Measurements from ENCODE around the gene SRGAP3. TPM values are rescaled to one million over a fixed set of nuclear protein-coding genes. Genes with fewer than 3 reads are reported as not detected.

The SRGAP3 gene
- total RNA-seq, 4 donors from 2014 or later = 2.4 to 35.5 (median 8.2) TPM

GRCh38 chr3:8968375-8968882, 281.0 kb downstream of the SRGAP3 start:
- no peak overlapping the region for H3K27ac ChIP-seq
- no peaks in the 10 kb centered on the region for H3K9me3 ChIP-seq
- no peaks in the 10 kb centered on the region for H3K27me3 ChIP-seq
- intact Hi-C loops (cut with DNase I; ENCODE audit: low total_unique reads) = no loop called here
- DNase-seq = no peak
- H3K4me3 ChIP-seq = no peak overlapping the region
- no peak for TF ChIP-seq POLR2A (IDR thresholded peaks at IDR 0.05)
- no peak for TF ChIP-seq CTCF (IDR thresholded peaks at IDR 0.05)
- no peaks in the 10 kb centered on the region for H3K4me1 ChIP-seq
- no peaks in the 10 kb centered on the region for H3K36me3 ChIP-seq

DNA sequence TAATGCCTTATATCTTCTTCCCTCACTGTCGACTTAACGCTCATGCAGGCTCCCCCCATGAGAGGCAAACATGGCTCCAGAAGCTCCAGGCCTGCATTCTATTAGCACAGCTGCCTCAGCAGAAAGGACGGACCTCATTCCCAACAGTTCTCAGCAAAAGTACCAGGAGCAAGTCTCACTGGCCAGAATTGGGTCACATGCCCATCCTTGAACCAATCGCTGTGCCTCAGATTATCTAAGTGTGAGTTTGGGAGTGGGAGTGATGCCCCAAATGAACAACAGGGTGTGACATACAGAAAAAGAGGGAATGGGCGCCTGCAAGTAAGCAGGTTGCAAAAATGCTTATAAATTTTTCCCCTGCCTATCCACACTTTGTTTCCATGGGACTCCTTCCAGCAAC, 281.9 kb downstream of the SRGAP3 start:
- intact Hi-C loops (cut with DNase I; ENCODE audit: low total_unique reads) = no loop called here
- Histone ChIP-seq H3K27me3 (no peaks in the 10 kb centered on the region), H3K27ac (no peak overlapping the region), H3K9me3 (no peaks in the 10 kb centered on the region), H3K36me3 (no peaks in the 10 kb centered on the region), H3K4me1 (no peaks in the 10 kb centered on the region), H3K4me3 (no peak overlapping the region)
- DNase-seq = no peak
- TF ChIP-seq POLR2A (IDR thresholded peaks at IDR 0.05) (no peak), CTCF (IDR thresholded peaks at IDR 0.05) (no peak)

DNA sequence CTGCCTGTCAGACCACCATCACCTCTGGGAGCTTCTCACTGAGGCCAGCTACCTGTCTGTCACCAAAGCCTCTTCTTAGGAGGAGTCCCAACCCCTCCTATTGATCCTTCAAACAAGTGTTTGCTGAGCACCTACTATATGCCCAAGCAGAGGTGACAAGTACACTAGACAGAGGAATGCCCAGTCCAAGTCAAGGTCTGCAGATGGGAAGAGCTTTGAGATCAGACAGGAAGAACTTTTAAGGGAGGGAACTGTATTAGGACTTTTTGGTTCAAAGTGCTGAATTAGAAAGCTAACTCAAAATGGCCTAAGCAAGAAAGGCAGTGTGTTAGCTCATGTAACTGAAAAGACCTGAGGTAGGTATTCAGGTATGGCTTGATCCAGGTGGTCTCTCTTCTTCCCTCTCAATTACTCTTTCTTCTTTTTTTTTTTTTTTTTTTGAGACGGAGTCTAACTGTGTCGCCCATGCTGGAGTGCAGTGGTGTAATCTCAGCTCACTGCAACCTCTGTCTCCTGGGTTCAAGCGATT, 282.6 kb downstream of the SRGAP3 start:
- intact Hi-C loops (cut with DNase I; ENCODE audit: low total_unique reads) = no loop called here
- TF ChIP-seq POLR2A (IDR thresholded peaks at IDR 0.05) (no peak), CTCF (IDR thresholded peaks at IDR 0.05) (no peak)

GRCh38 chr3:8966150-8966819, 283.2 kb downstream of the SRGAP3 start:
- no peak for TF ChIP-seq CTCF (IDR thresholded peaks at IDR 0.05)
- TF ChIP-seq POLR2A (IDR thresholded peaks at IDR 0.05) = no peak
- intact Hi-C loops (cut with DNase I; ENCODE audit: low total_unique reads) = no loop called here
- Histone ChIP-seq H3K27ac (no peak overlapping the region), H3K4me1 (no peaks in the 10 kb centered on the region), H3K36me3 (no peaks in the 10 kb centered on the region), H3K4me3 (no peak overlapping the region), H3K27me3 (no peaks in the 10 kb centered on the region), H3K9me3 (no peaks in the 10 kb centered on the region)
- no peak for DNase-seq

More for the DNA sequence above, 282.6 kb downstream of the SRGAP3 start:
- H3K4me1 ChIP-seq = no peaks in the 10 kb centered on the region
- no peak overlapping the region for H3K4me3 ChIP-seq
- H3K9me3 ChIP-seq = no peaks in the 10 kb centered on the region
- H3K27ac ChIP-seq = no peak overlapping the region
- H3K36me3 ChIP-seq = no peaks in the 10 kb centered on the region
- no peak for DNase-seq
- no peaks in the 10 kb centered on the region for H3K27me3 ChIP-seq

Measured in uterus (tissue), 4 donors.